ENCODE data around the gene TMEM240.
"Not testable (repeated sequence)": the region's sequence is repeated elsewhere in the genome, so short reads cannot be mapped to it uniquely, and the experiment has no call there.

TMEM240 gene

GRCh38 chr1:1485755-1486317 is 54.6 kb downstream of the TMEM240 start:
- H3K27me3 ChIP-seq (ENCODE audit: control insufficient read depth, insufficient read depth, low read length); H3K4me3 ChIP-seq (ENCODE audit: low read depth, low read length); H3K4me1 ChIP-seq (ENCODE audit: control insufficient read depth, insufficient read depth, low read length); H3K9me3 ChIP-seq (ENCODE audit: control insufficient read depth, insufficient read depth, low read depth, low read length); H3K27ac ChIP-seq (ENCODE audit: low read depth, low read length); H3K9ac ChIP-seq (ENCODE audit: low read length): not testable (repeated sequence)
- peaks cover 81% of the 10 kb centered on the region for H3K36me3 ChIP-seq (ENCODE audit: control insufficient read depth, insufficient read depth, low read length)

- not testable (repeated sequence) for H3K27ac ChIP-seq (ENCODE audit: low read depth, low read length); H3K4me1 ChIP-seq (ENCODE audit: control insufficient read depth, insufficient read depth, low read length); H3K4me3 ChIP-seq (ENCODE audit: low read depth, low read length); H3K9me3 ChIP-seq (ENCODE audit: control insufficient read depth, insufficient read depth, low read depth, low read length); H3K9ac ChIP-seq (ENCODE audit: low read length); H3K27me3 ChIP-seq (ENCODE audit: control insufficient read depth, insufficient read depth, low read length)
- peaks cover 78% of the 10 kb centered on the region for H3K36me3 ChIP-seq (ENCODE audit: control insufficient read depth, insufficient read depth, low read length)
Observed at GRCh38 chr1:1484976-1485750, 55.3 kb downstream of the TMEM240 start.

Data from HUES6 (cell line).